ENCODE data around the gene PWWP2B.

- TF ChIP-seq CTCF (IDR thresholded peaks at IDR 0.05; ENCODE audit: low read depth, low read length, poor library complexity, severe bottlenecking) (no peak), EZH2phosphoT487 (IDR thresholded peaks at IDR 0.05; ENCODE audit: borderline replicate concordance, low read length) (no peak)
Measured at GRCh38 chr10:132408823-132409666, 12.0 kb downstream of the PWWP2B start.
